CD8-positive, alpha-beta memory T cell (primary cell): ENCODE results near the gene CSPG4. TPM values are rescaled to one million over a fixed set of nuclear protein-coding genes. Genes with fewer than 3 reads are reported as not detected.
"Not testable (repeated sequence)": the region's sequence is repeated elsewhere in the genome, so short reads cannot be mapped to it uniquely, and the experiment has no call there.

ENCODE experiments used
- CTCF ChIA-PET: fragments of 350-600 bp; sonication (Branson Sonifier 250); formaldehyde crosslinking; loops from one replicate; lab custom pipeline; 2021; ENCODE audit warnings: antibody characterized with exemption; lab: Charles Lee
- POLR2A ChIA-PET: fragments of 350-600 bp; sonication (Branson Sonifier 250); formaldehyde crosslinking; loops from one replicate; lab custom pipeline; 2021; ENCODE audit warnings: antibody characterized with exemption; lab: Charles Lee
- DNase-seq, 5 donors: peaks; one replicate each; pipeline versions ENCODE4 v3.0.0 to v3.0.0-alpha.2; 2020 to 2022; ENCODE audit warnings: mixed read lengths in 1 of 5
- H3K27ac ChIP-seq: one replicate; pipeline ENCODE4 v1.7.0; 2013; ENCODE audit warnings: low read depth, mild to moderate bottlenecking, low read length, moderate library complexity
- H3K27me3 ChIP-seq: 2 replicates; pipeline ENCODE4 v1.7.0; 2013; ENCODE audit warnings: low read length, mild to moderate bottlenecking; ENCODE audit not compliant: insufficient read depth, poor library complexity, severe bottlenecking
- H3K36me3 ChIP-seq: 2 replicates; pipeline ENCODE4 v1.7.0; 2013; ENCODE audit warnings: mild to moderate bottlenecking, low read length, moderate library complexity; ENCODE audit not compliant: insufficient read depth
- H3K4me1 ChIP-seq: 2 replicates; pipeline ENCODE4 v1.7.0; 2013; ENCODE audit warnings: mild to moderate bottlenecking, low read length, moderate library complexity; ENCODE audit not compliant: insufficient read depth
- H3K4me3 ChIP-seq: 2 replicates; pipeline ENCODE4 v1.7.0; 2013; ENCODE audit warnings: mild to moderate bottlenecking, low read length
- H3K9me3 ChIP-seq: 2 replicates; pipeline ENCODE4 v1.7.0; 2013; ENCODE audit warnings: mild to moderate bottlenecking, low read length
- H3K27ac Mint-ChIP-seq, 8 donors: one replicate each; pipeline ENCODE4 v1.8.0; 2020 to 2021; ENCODE audit warnings: mixed read lengths in 8 of 8, mild to moderate bottlenecking in 6 of 8, inconsistent platforms in 3 of 8, moderate library complexity in 3 of 8
- H3K27me3 Mint-ChIP-seq, 2 donors: one replicate each; pipeline ENCODE4 v1.8.0; 2020 to 2021; ENCODE audit warnings: mixed read lengths in 2 of 2, mild to moderate bottlenecking in 1 of 2, moderate library complexity in 1 of 2
- H3K36me3 Mint-ChIP-seq, 3 donors: one replicate each; pipeline ENCODE4 v1.8.0; 2020 to 2021; ENCODE audit warnings: mixed read lengths in 3 of 3, inconsistent platforms in 1 of 3, mild to moderate bottlenecking in 1 of 3
- H3K4me1 Mint-ChIP-seq, 3 donors: one replicate each; pipeline ENCODE4 v1.8.0; 2020 to 2021; ENCODE audit warnings: mixed read lengths in 3 of 3, inconsistent platforms in 1 of 3, mild to moderate bottlenecking in 1 of 3
- H3K4me3 Mint-ChIP-seq, 7 donors: one replicate each; pipeline ENCODE4 v1.8.0; 2020 to 2021; ENCODE audit warnings: mixed read lengths in 7 of 7, mild to moderate bottlenecking in 6 of 7, moderate library complexity in 4 of 7, inconsistent platforms in 2 of 7
- H3K9me3 Mint-ChIP-seq, 5 donors: one replicate each; pipeline ENCODE4 v1.8.0; 2020 to 2022; ENCODE audit warnings: mixed read lengths in 5 of 5, mild to moderate bottlenecking in 3 of 5, moderate library complexity in 2 of 5, inconsistent platforms in 1 of 5
- polyA plus RNA-seq: library from polyadenylated mRNA; unstranded; fragments of 300-500 nt; fragmentation: Illumina TruSeq; gene quantifications from one replicate; pipeline ENCODE4 v1.2.3, GENCODE V29; 2021
- total RNA-seq, 2 experiments: library from RNA; stranded (reverse); gene quantifications; one replicate each; pipeline ENCODE4 v1.2.3, GENCODE V29; 2021

CSPG4 gene
- total and polyA plus RNA-seq, 3 experiments from 2014 or later, result not detected

GRCh38 chr15:75636026-75636425 lies 76.6 kb downstream of the CSPG4 start:
- H3K4me1 Mint-ChIP-seq, result peaks cover 28 to 39% (median 38%) of the 10 kb centered on the region in 3 donors
- DNase-seq, result peak in 1 of 5 donors; percentile 8
- peak overlapping the region in 2 of 7 donors; percentile 21 to 68 for H3K4me3 Mint-ChIP-seq
- no peaks in the 10 kb centered on the region for H3K9me3 ChIP-seq
- no peaks in the 10 kb centered on the region for H3K9me3 Mint-ChIP-seq
- CTCF ChIA-PET, result interaction anchor here (1.1 kb wide), 1 partner anchor 10 kb away, joined by 3 read pairs; the partner anchor contains the start of gene SNUPN
- no peaks in the 10 kb centered on the region for H3K27me3 Mint-ChIP-seq
- H3K36me3 Mint-ChIP-seq, result peaks cover 0 to 36% (median 2%) of the 10 kb centered on the region in 3 donors
- POLR2A ChIA-PET, result interaction anchor here (0.6 kb wide), 1 partner anchor 9 kb away, joined by 4 read pairs; no protein-coding TSS in a partner anchor
- no peaks in the 10 kb centered on the region for H3K27me3 ChIP-seq
- H3K36me3 ChIP-seq, result peaks cover 6% of the 10 kb centered on the region
- no peak overlapping the region for H3K27ac ChIP-seq
- H3K27ac Mint-ChIP-seq, result no peak overlapping the region
- H3K4me1 ChIP-seq, result peaks cover 33% of the 10 kb centered on the region
- H3K4me3 ChIP-seq, result no peak overlapping the region

- peak in 1 of 5 donors; percentile 20 for DNase-seq
- H3K27ac Mint-ChIP-seq, H3K9me3 Mint-ChIP-seq, CTCF ChIA-PET, POLR2A ChIA-PET, H3K4me3 ChIP-seq, H3K9me3 ChIP-seq, H3K36me3 ChIP-seq, H3K27me3 Mint-ChIP-seq, H3K27me3 ChIP-seq: not testable (repeated sequence)
- H3K36me3 Mint-ChIP-seq, result peaks cover 0 to 21% (median 2%) of the 10 kb centered on the region in 3 donors
- H3K4me1 ChIP-seq, result peaks cover 28% of the 10 kb centered on the region
- peak overlapping the region; percentile 7 for H3K27ac ChIP-seq
- peaks cover 16 to 28% (median 27%) of the 10 kb centered on the region in 3 donors for H3K4me1 Mint-ChIP-seq
- H3K4me3 Mint-ChIP-seq, result peak overlapping the region in 1 of 7 donors; percentile 40
Observed at GRCh38 chr15:75633922-75634321, 78.7 kb downstream of the CSPG4 start.

GRCh38 chr15:75631935-75632334 lies 80.7 kb downstream of the CSPG4 start:
- H3K27me3 ChIP-seq, result no peaks in the 10 kb centered on the region
- no peaks in the 10 kb centered on the region for H3K36me3 ChIP-seq
- peaks cover 8% of the 10 kb centered on the region for H3K4me1 ChIP-seq
- ChIA-PET POLR2A (no interaction called here), CTCF (interaction anchor here (1.1 kb wide), 1 partner anchor 264 kb away, joined by 3 read pairs; no protein-coding TSS in a partner anchor)
- no peaks in the 10 kb centered on the region for H3K27me3 Mint-ChIP-seq
- DNase-seq, result no peak
- H3K9me3 Mint-ChIP-seq, result no peaks in the 10 kb centered on the region
- no peak overlapping the region for H3K4me3 ChIP-seq
- H3K4me3 Mint-ChIP-seq, result no peak overlapping the region
- H3K4me1 Mint-ChIP-seq, result peaks cover under 1 to 8% (median 7%) of the 10 kb centered on the region in 3 donors
- H3K36me3 Mint-ChIP-seq, result peaks cover 0 to 7% (median 0%) of the 10 kb centered on the region in 3 donors
- H3K9me3 ChIP-seq, result no peaks in the 10 kb centered on the region
- no peak overlapping the region for H3K27ac Mint-ChIP-seq
- no peak overlapping the region for H3K27ac ChIP-seq

GRCh38 chr15:75625542-75626347 lies 86.9 kb downstream of the CSPG4 start, which contains the start of gene SNUPN:
Gene SNUPN (minus strand): TSS chr15:75625725. CDS start chr15:75621051, 4,674 bp downstream.
- Mint-ChIP-seq H3K27ac (peak within 1 kb of the TSS; percentile 96 to 100 (median 98)), H3K9me3 (no peaks in the 10 kb centered on the region), H3K4me3 (peak within 1 kb of the TSS; percentile 89 to 97 (median 90)), H3K36me3 (peaks cover 0 to 9% (median 1%) of the 10 kb centered on the region in 3 donors), H3K4me1 (peaks cover 19 to 33% (median 28%) of the 10 kb centered on the region in 3 donors), H3K27me3 (no peaks in the 10 kb centered on the region)
- Histone ChIP-seq H3K4me1 (peaks cover 24% of the 10 kb centered on the region), H3K36me3 (no peaks in the 10 kb centered on the region), H3K27me3 (no peaks in the 10 kb centered on the region), H3K9me3 (no peaks in the 10 kb centered on the region), H3K27ac (peak within 1 kb of the TSS; percentile 85), H3K4me3 (peak within 1 kb of the TSS; percentile 78)
- ChIA-PET POLR2A (interaction anchor here (0.7 to 2.8 kb wide), 9 partner anchors 12 to 257 kb away, joined by 3 to 51 read pairs (median 9); partner anchors contain the start of genes IMP3, MAN2C1, PTPN9 and SIN3A), CTCF (interaction anchor here (0.7 to 2.1 kb wide), 9 partner anchors 10 to 257 kb away, joined by 3 to 16 read pairs (median 5); partner anchors contain the start of genes IMP3, MAN2C1, PTPN9 and SNX33)
- DNase-seq, result peak; percentile 85 to 95 (median 87)

Other genes starting within 250 kb of the CSPG4 start
- 10 to 100 TPM; 22.0 to 22.3 TPM for gene PTPN9, start 133.5 kb downstream of the CSPG4 start, total RNA-seq
- 34.1 TPM for gene PTPN9, start 133.5 kb downstream of the CSPG4 start, polyA plus RNA-seq
- gene SNUPN, start 87.1 kb downstream of the CSPG4 start, total RNA-seq, result 10 to 100 TPM; 24.6 to 26.9 TPM
- 37.4 TPM for gene SNUPN, start 87.1 kb downstream of the CSPG4 start, polyA plus RNA-seq
- gene IMP3, start 72.6 kb downstream of the CSPG4 start, total RNA-seq, result 100 to 1,000 TPM; 123 to 134 TPM
- 247 TPM for gene IMP3, start 72.6 kb downstream of the CSPG4 start, polyA plus RNA-seq
- 1 to 10 TPM; 3.1 to 3.5 TPM for gene SNX33, start 64.9 kb downstream of the CSPG4 start, total RNA-seq
- 1.1 TPM for gene SNX33, start 64.9 kb downstream of the CSPG4 start, polyA plus RNA-seq
- gene UBE2Q2, start 130.6 kb upstream of the CSPG4 start, total RNA-seq, result 10 to 100 TPM; 17.5 to 19.3 TPM
- gene UBE2Q2, start 130.6 kb upstream of the CSPG4 start, polyA plus RNA-seq, result 38.3 TPM
- 10 to 100 TPM; 57.8 to 60.4 TPM for gene FBXO22, start 191.0 kb upstream of the CSPG4 start, total RNA-seq
- 14.2 TPM for gene FBXO22, start 191.0 kb upstream of the CSPG4 start, polyA plus RNA-seq